Lower leg skin (tissue), 3 donors: ENCODE data around the gene RAPGEF5.

ENCODE experiments used
- POLR2A ChIP-seq, 2 donors: fragments of 450-650 bp; IDR thresholded peaks; one replicate each; pipeline ENCODE4 v1.6.1; 2016 to 2017; ENCODE audit warnings: antibody characterized with exemption in 2 of 2, mild to moderate bottlenecking in 1 of 2, moderate library complexity in 1 of 2
- TF ChIP-seq, protein P1 (sequence below), 3 donors: fragments of 450-650 bp; IDR thresholded peaks; one replicate each; pipeline ENCODE4 v1.5.1; 2016; ENCODE audit warnings: antibody characterized with exemption in 3 of 3, mild to moderate bottlenecking in 3 of 3, moderate library complexity in 2 of 3

DNA sequence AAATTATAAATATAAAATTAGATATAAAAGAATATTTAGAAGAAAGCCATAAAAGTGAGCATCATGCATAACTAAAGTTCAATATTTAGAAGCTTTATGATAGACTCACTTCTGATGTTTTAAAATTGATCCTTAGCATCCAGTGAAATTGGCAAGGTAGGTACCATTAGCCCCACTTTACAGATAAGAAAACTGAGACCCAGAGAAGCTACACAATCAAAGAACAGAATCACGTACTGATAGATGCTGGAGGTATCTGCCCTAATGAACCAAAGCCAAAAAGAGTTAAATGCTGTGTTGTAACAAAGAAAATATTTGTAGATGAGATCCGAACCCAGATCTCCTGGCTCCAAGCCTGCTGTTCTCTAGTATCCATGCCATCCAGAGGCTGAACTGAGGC, 42.6 kb upstream of the RAPGEF5 start:
- TF ChIP-seq, protein P1, sequence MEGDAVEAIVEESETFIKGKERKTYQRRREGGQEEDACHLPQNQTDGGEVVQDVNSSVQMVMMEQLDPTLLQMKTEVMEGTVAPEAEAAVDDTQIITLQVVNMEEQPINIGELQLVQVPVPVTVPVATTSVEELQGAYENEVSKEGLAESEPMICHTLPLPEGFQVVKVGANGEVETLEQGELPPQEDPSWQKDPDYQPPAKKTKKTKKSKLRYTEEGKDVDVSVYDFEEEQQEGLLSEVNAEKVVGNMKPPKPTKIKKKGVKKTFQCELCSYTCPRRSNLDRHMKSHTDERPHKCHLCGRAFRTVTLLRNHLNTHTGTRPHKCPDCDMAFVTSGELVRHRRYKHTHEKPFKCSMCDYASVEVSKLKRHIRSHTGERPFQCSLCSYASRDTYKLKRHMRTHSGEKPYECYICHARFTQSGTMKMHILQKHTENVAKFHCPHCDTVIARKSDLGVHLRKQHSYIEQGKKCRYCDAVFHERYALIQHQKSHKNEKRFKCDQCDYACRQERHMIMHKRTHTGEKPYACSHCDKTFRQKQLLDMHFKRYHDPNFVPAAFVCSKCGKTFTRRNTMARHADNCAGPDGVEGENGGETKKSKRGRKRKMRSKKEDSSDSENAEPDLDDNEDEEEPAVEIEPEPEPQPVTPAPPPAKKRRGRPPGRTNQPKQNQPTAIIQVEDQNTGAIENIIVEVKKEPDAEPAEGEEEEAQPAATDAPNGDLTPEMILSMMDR (IDR thresholded peaks at IDR 0.05), result no peak
- TF ChIP-seq POLR2A (IDR thresholded peaks at IDR 0.05), result no peak
